ENCODE results near the gene PDE1C. TPM values are rescaled to one million over a fixed set of nuclear protein-coding genes. Genes with fewer than 3 reads are reported as not detected.

The PDE1C gene
- total RNA-seq, 2 donors from 2014 or later, result 0.26 to 0.60 TPM

- Mint-ChIP-seq H3K9me3 (peaks cover 1% of the 10 kb centered on the region), H3K4me1 (peaks cover 13% of the 10 kb centered on the region), H3K36me3 (ENCODE audit: low read depth) (no peaks in the 10 kb centered on the region), H3K27ac (peak overlapping the region; percentile 5), H3K27me3 (ENCODE audit: insufficient read depth) (peaks cover 95% of the 10 kb centered on the region), H3K4me3 (no peak overlapping the region)
- no peak for TF ChIP-seq CTCF (conservative IDR thresholded peaks at IDR 0.05)
- no peak overlapping the region for H3K4me3 ChIP-seq (ENCODE audit: low read length)
- peaks cover 7% of the 10 kb centered on the region for H3K4me1 ChIP-seq (ENCODE audit: control insufficient read depth, insufficient read depth, low read length)
- H3K27ac ChIP-seq (ENCODE audit: low read depth, low read length), result no peak overlapping the region
- no peaks in the 10 kb centered on the region for H3K36me3 ChIP-seq (ENCODE audit: control insufficient read depth, insufficient read depth, low read length)
- no peak for DNase-seq
- no peak overlapping the region for H3K9ac ChIP-seq (ENCODE audit: extremely low read depth, low read length, poor library complexity, severe bottlenecking)
- H3K9me3 ChIP-seq (ENCODE audit: control insufficient read depth, low read length), result no peaks in the 10 kb centered on the region
- WGBS, 2 experiments (ENCODE audit: insufficient coverage in 1 of 2, insufficient read length in 1 of 2), result 82 to 84% methylated on average over 6 to 8 of the region's 8 CpGs
- peaks cover 18% of the 10 kb centered on the region for H3K27me3 ChIP-seq (ENCODE audit: control insufficient read depth, insufficient read depth, low read length, poor library complexity, severe bottlenecking)
Measured at GRCh38 chr7:31775556-31775955, 294.7 kb downstream of the PDE1C start.

DNA sequence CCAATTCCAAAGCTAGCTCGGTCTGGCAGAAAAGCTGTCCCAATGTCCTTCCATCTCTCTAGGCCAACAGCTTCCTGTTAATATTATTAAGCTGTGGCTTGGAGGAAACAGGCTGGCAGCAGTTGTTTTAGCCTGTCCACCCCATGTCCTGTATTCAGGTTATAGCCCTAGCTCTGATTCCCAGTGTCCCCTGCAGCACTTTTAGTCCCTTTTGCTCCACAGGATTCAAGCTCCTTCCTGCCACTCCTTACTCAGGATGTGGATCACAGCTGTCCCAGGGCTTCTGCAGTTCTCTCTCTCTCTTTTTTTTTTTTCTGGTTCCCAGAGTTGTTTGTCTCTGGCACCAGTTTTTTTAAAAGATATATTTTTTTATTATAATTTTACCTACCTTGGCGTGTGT is 298.0 kb downstream of the PDE1C start:
- no peak overlapping the region for H3K4me3 ChIP-seq (ENCODE audit: low read length)
- peaks cover 8% of the 10 kb centered on the region for H3K9me3 ChIP-seq (ENCODE audit: control insufficient read depth, low read length)
- no peak for TF ChIP-seq CTCF (conservative IDR thresholded peaks at IDR 0.05)
- DNase-seq, result no peak
- peaks cover 33% of the 10 kb centered on the region for H3K27me3 ChIP-seq (ENCODE audit: control insufficient read depth, insufficient read depth, low read length, poor library complexity, severe bottlenecking)
- H3K27ac ChIP-seq (ENCODE audit: low read depth, low read length), result no peak overlapping the region
- Mint-ChIP-seq H3K27me3 (ENCODE audit: insufficient read depth) (peaks cover 95% of the 10 kb centered on the region), H3K4me3 (no peak overlapping the region), H3K9me3 (peaks cover 15% of the 10 kb centered on the region), H3K4me1 (peaks cover 13% of the 10 kb centered on the region), H3K27ac (no peak overlapping the region), H3K36me3 (ENCODE audit: low read depth) (no peaks in the 10 kb centered on the region)
- no peak overlapping the region for H3K9ac ChIP-seq (ENCODE audit: extremely low read depth, low read length, poor library complexity, severe bottlenecking)
- peaks cover 7% of the 10 kb centered on the region for H3K4me1 ChIP-seq (ENCODE audit: control insufficient read depth, insufficient read depth, low read length)
- WGBS, 2 experiments (ENCODE audit: insufficient coverage in 1 of 2, insufficient read length in 1 of 2), result 95 to 100% methylated on average over 1 to 2 of the region's 2 CpGs
- no peaks in the 10 kb centered on the region for H3K36me3 ChIP-seq (ENCODE audit: control insufficient read depth, insufficient read depth, low read length)

GRCh38 chr7:31767686-31768358 is 302.4 kb downstream of the PDE1C start:
- Mint-ChIP-seq H3K4me3 (no peak overlapping the region), H3K27me3 (ENCODE audit: insufficient read depth) (peaks cover 96% of the 10 kb centered on the region), H3K4me1 (no peaks in the 10 kb centered on the region), H3K27ac (no peak overlapping the region), H3K9me3 (peaks cover 15% of the 10 kb centered on the region), H3K36me3 (ENCODE audit: low read depth) (no peaks in the 10 kb centered on the region)
- 30% methylated on average over 4 of the region's 4 CpGs; no CpG with 5 or more reads in 1 of the 2 experiments for WGBS, 2 experiments (ENCODE audit: insufficient coverage in 1 of 2, insufficient read length in 1 of 2)
- Histone ChIP-seq H3K4me1 (ENCODE audit: control insufficient read depth, insufficient read depth, low read length) (no peaks in the 10 kb centered on the region), H3K4me3 (ENCODE audit: low read length) (no peak overlapping the region), H3K9me3 (ENCODE audit: control insufficient read depth, low read length) (peaks cover 8% of the 10 kb centered on the region), H3K27me3 (ENCODE audit: control insufficient read depth, insufficient read depth, low read length, poor library complexity, severe bottlenecking) (peaks cover 27% of the 10 kb centered on the region), H3K9ac (ENCODE audit: extremely low read depth, low read length, poor library complexity, severe bottlenecking) (no peak overlapping the region), H3K36me3 (ENCODE audit: control insufficient read depth, insufficient read depth, low read length) (no peaks in the 10 kb centered on the region), H3K27ac (ENCODE audit: low read depth, low read length) (no peak overlapping the region)
- DNase-seq, result peak; percentile 76
- no peak for TF ChIP-seq CTCF (conservative IDR thresholded peaks at IDR 0.05)

Data from endodermal cell (in vitro differentiated cells).